Endothelial cell of umbilical vein (primary cell): ENCODE results near the gene MMP14. TPM values are rescaled to one million over a fixed set of nuclear protein-coding genes. Genes with fewer than 3 reads are reported as not detected.

Experiments
- BruUV-seq: library from RNA; stranded (reverse); fragments of 400-500 nt; replicated peaks from 2 replicates; lab custom pipeline; 2021; lab: Mats Ljungman, UMichigan
- CTCF ChIA-PET: fragments of 300-600, 350-600 bp; sonication (Branson Sonifier 250); formaldehyde crosslinking; loops from one replicate; lab custom pipeline; 2021; ENCODE audit warnings: antibody characterized with exemption, inconsistent platforms; lab: Charles Lee
- POLR2A ChIA-PET: fragments of 300-600, 350-600 bp; sonication (Branson Sonifier 250); formaldehyde crosslinking; loops from one replicate; lab custom pipeline; 2021; ENCODE audit warnings: antibody characterized with exemption, inconsistent platforms; lab: Charles Lee
- DNase-seq: peaks from one replicate; pipeline ENCODE4 v3.0.0-alpha.2; 2011; ENCODE audit warnings: low read depth, low spot score
- FAIRE-seq: peaks from 2 replicates; lab custom pipeline; 2011; peaks lifted over from hg19 to GRCh38; lab: Jason Lieb, UNC
- H2AFZ ChIP-seq: 2 replicates; pipeline ENCODE4 v1.6.0; 2012; ENCODE audit warnings: low read depth, low read length, control low read depth, inconsistent platforms
- H3K27ac ChIP-seq: 2 replicates; pipeline ENCODE4 v1.5.1; 2011; ENCODE audit warnings: low read depth, mild to moderate bottlenecking, control low read depth, low read length, moderate library complexity; ENCODE audit not compliant: insufficient read depth
- H3K27me3 ChIP-seq, 2 experiments: 2 replicates each; pipeline versions ENCODE4 v1.6.0 to v1.6.1; 2011; ENCODE audit warnings: low read length in 2 of 2, mixed read lengths in 1 of 2; ENCODE audit not compliant: control insufficient read depth in 2 of 2, insufficient read depth in 2 of 2
- H3K36me3 ChIP-seq, 2 experiments: 2 replicates in 1 of 2; 3 replicates in 1 of 2; pipeline ENCODE4 v1.5.1; 2011; ENCODE audit warnings: low read length in 2 of 2, mild to moderate bottlenecking in 1 of 2, moderate library complexity in 1 of 2; ENCODE audit not compliant: control insufficient read depth in 2 of 2, insufficient read depth in 2 of 2; ENCODE audit errors: extremely low read depth in 1 of 2
- H3K4me1 ChIP-seq: 3 replicates; pipeline ENCODE4 v1.5.1; 2011; ENCODE audit warnings: mild to moderate bottlenecking, low read length; ENCODE audit not compliant: control insufficient read depth, insufficient read depth; ENCODE audit errors: extremely low read depth
- H3K4me2 ChIP-seq: 2 replicates; pipeline ENCODE4 v1.6.1; 2011; ENCODE audit warnings: low read length, control low read depth, mixed read lengths; ENCODE audit not compliant: insufficient read depth
- H3K4me3 ChIP-seq, 3 experiments: fragments of 200-600 bp in 1 of 3; sonication (generic), shearing (Covaris generic) in 1 of 3; replicated peaks in 1 of 3; 2 replicates each; pipeline ENCODE4 v1.5.1; 2011 to 2016; ENCODE audit warnings: control low read depth in 3 of 3, low read length in 3 of 3, mild to moderate bottlenecking in 2 of 3, inconsistent platforms in 1 of 3, low read depth in 1 of 3, moderate library complexity in 1 of 3; ENCODE audit not compliant: insufficient read depth in 1 of 3
- H3K79me2 ChIP-seq: 2 replicates; pipeline ENCODE4 v1.6.0; 2012; ENCODE audit warnings: low read length, inconsistent platforms; ENCODE audit not compliant: control insufficient read depth, insufficient read depth
- H3K9ac ChIP-seq: replicated peaks from 2 replicates; pipeline ENCODE3; 2011; ENCODE audit warnings: low read length, control low read depth; ENCODE audit not compliant: insufficient read depth; ENCODE audit errors: extremely low read depth
- H3K9me1 ChIP-seq: replicated peaks from 3 replicates; pipeline ENCODE4 v1.6.0; 2011; ENCODE audit warnings: mild to moderate bottlenecking, low read length; ENCODE audit not compliant: control insufficient read depth, insufficient read depth; ENCODE audit errors: extremely low read depth
- H3K9me3 ChIP-seq: replicated peaks from 2 replicates; pipeline ENCODE4 v1.5.1; 2012; ENCODE audit warnings: low read length, inconsistent platforms; ENCODE audit not compliant: control insufficient read depth, insufficient read depth
- H4K20me1 ChIP-seq: replicated peaks from 2 replicates; pipeline ENCODE3; 2011; ENCODE audit warnings: mild to moderate bottlenecking, low read length; ENCODE audit not compliant: control insufficient read depth, insufficient read depth; ENCODE audit errors: extremely low read depth
- CTCF ChIP-seq, 2 donors: IDR thresholded peaks; 1 replicate in 1 of 2; 2 replicates in 1 of 2; pipeline ENCODE4 v1.5.1; 2011; ENCODE audit warnings: low read length in 2 of 2, mild to moderate bottlenecking in 2 of 2, moderate library complexity in 2 of 2, control low read depth in 1 of 2, inconsistent platforms in 1 of 2, low read depth in 1 of 2; ENCODE audit not compliant: insufficient read depth in 1 of 2; ENCODE audit errors: extremely low read depth in 1 of 2
- EZH2 ChIP-seq: IDR thresholded peaks from 2 replicates; pipeline ENCODE4 v1.6.1; 2012; ENCODE audit warnings: borderline replicate concordance, low read depth, mild to moderate bottlenecking, moderate library complexity, low read length, inconsistent platforms; ENCODE audit not compliant: severe bottlenecking
- FOS ChIP-seq: IDR thresholded peaks from 2 replicates; pipeline ENCODE4 v1.6.1; 2011; ENCODE audit warnings: mild to moderate bottlenecking, low read length, moderate library complexity, borderline replicate concordance; ENCODE audit not compliant: insufficient read depth
- GATA2 ChIP-seq: IDR thresholded peaks from 2 replicates; pipeline ENCODE4 v1.7.0; 2011; ENCODE audit warnings: low read depth, mild to moderate bottlenecking, moderate library complexity, mixed read lengths, low read length; ENCODE audit not compliant: insufficient read length, insufficient read depth
- JUN ChIP-seq: IDR thresholded peaks from 2 replicates; pipeline ENCODE4 v1.6.1; 2011; ENCODE audit warnings: borderline replicate concordance, low read depth; ENCODE audit not compliant: insufficient read length, insufficient read depth
- MYC ChIP-seq: IDR thresholded peaks from one replicate; pipeline ENCODE4 v1.6.1; 2011; ENCODE audit warnings: mild to moderate bottlenecking, low read depth, low read length
- POLR2A ChIP-seq: IDR thresholded peaks from 2 replicates; pipeline ENCODE4 v1.6.1; 2012; ENCODE audit warnings: low read depth, mild to moderate bottlenecking, control low read depth, low read length
- POLR2AphosphoS5 ChIP-seq: IDR thresholded peaks from 2 replicates; pipeline ENCODE4 v1.6.1; 2012; ENCODE audit warnings: low read depth, mild to moderate bottlenecking, control low read depth, low read length, moderate library complexity; ENCODE audit not compliant: insufficient read depth
- dilution Hi-C: fragments of 300-500 bp; cut with MboI; formaldehyde crosslinking; loops from one replicate; pipeline ENCODE4 v1.15.0; 2019; ENCODE audit warnings: low sequenced_read_pairs; ENCODE audit not compliant: extremely low pct_ligation_motif_present
- intact Hi-C: fragments of 100-400 bp; cut with micrococcal nuclease; formaldehyde crosslinking; loops from one replicate; pipeline ENCODE4 v1.10.0; 2022
- polyA plus RNA-seq, 4 experiments: library from polyadenylated mRNA; depleted of rRNA in 3 of 4; stranded (reverse) in 3 of 4; unstranded in 1 of 4; fragments of >200 nt; gene quantifications; 2 replicates each; pipeline versions ENCODE4 v1.2.1 to v1.2.3, GENCODE V29; 2011 to 2012; ENCODE audit warnings: missing spikeins in 1 of 4
- total RNA-seq: library from RNA; stranded (reverse); gene quantifications from 2 replicates; pipeline ENCODE4 v1.2.3, GENCODE V29; 2021
- TF ChIP-seq, protein P1 (sequence below): IDR thresholded peaks from 2 replicates; pipeline ENCODE4 v1.6.1; 2011; ENCODE audit not compliant: insufficient read depth, insufficient read length

MMP14 gene
- total and polyA plus RNA-seq, 2 donors (not counting 3 experiments of a cell fraction or from before 2014, with no cell fraction given) = 506 to 603 TPM

- DNase-seq = no peak
- no peak overlapping the region for H3K4me2 ChIP-seq
- no peak for FAIRE-seq
- H3K4me3 ChIP-seq = no peak overlapping the region
- no peaks in the 10 kb centered on the region for H4K20me1 ChIP-seq
- no peaks in the 10 kb centered on the region for H3K9me3 ChIP-seq
- no peaks in the 10 kb centered on the region for H3K9me1 ChIP-seq
- intact Hi-C loops (no loop called here), dilution Hi-C loops (no loop called here)
- no peaks in the 10 kb centered on the region for H3K27me3 ChIP-seq
- no TSS peak for BruUV-seq
- TF ChIP-seq FOS = no peak
- TF ChIP-seq GATA2 = no peak
- no peak for TF ChIP-seq CTCF (IDR thresholded peaks at IDR 0.05; ENCODE audit: extremely low read depth in 1 of 2, insufficient read depth in 1 of 2, low read depth in 1 of 2, low read length in 2 of 2)
- TF ChIP-seq MYC = no peak
- no peak for TF ChIP-seq POLR2A
- TF ChIP-seq EZH2 = no peak
- TF ChIP-seq POLR2AphosphoS5 = no peak
- TF ChIP-seq, protein P1, sequence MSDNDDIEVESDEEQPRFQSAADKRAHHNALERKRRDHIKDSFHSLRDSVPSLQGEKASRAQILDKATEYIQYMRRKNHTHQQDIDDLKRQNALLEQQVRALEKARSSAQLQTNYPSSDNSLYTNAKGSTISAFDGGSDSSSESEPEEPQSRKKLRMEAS = no peak
- TF ChIP-seq JUN = no peak
- H3K27ac ChIP-seq = no peak overlapping the region
- POLR2A ChIA-PET = no interaction called here
- H3K9ac ChIP-seq = no peak overlapping the region
- peaks cover 13 to 45% of the 10 kb centered on the region in 2 experiments for H3K36me3 ChIP-seq
- peaks cover 15% of the 10 kb centered on the region for H3K79me2 ChIP-seq
- H2AFZ ChIP-seq = no peak overlapping the region
- peaks cover 18% of the 10 kb centered on the region for H3K4me1 ChIP-seq
- CTCF ChIA-PET = no interaction called here
Observed at GRCh38 chr14:22875003-22875747, 38.8 kb downstream of the MMP14 start.
